Measurements from ENCODE around the gene TACC2.

Gene TACC2

GRCh38 chr10:122293156-122293960 lies 304.4 kb downstream of the TACC2 start:
- H3K79me2 ChIP-seq (ENCODE audit: insufficient read depth, low read length): no peaks in the 10 kb centered on the region
- H2AFZ ChIP-seq (ENCODE audit: low read depth, low read length, severe bottlenecking): no peak overlapping the region
- H3F3A ChIP-seq (ENCODE audit: insufficient read depth): no peaks in the 10 kb centered on the region
- TF ChIP-seq EZH2phosphoT487 (conservative IDR thresholded peaks at IDR 0.05; ENCODE audit: low read length) (no peak), CTCF (IDR thresholded peaks at IDR 0.05; ENCODE audit: insufficient read depth, low read length, poor library complexity, severe bottlenecking) (no peak)
- H3K9me3 ChIP-seq (ENCODE audit: insufficient read depth, low read length): no peaks in the 10 kb centered on the region
- no peaks in the 10 kb centered on the region for H3K36me3 ChIP-seq (ENCODE audit: low read length)
- no peak overlapping the region for H3K9ac ChIP-seq (ENCODE audit: low read length)
- no peaks in the 10 kb centered on the region for H4K20me1 ChIP-seq (ENCODE audit: low read depth, low read length)
- H3K27me3 ChIP-seq (ENCODE audit: low read length): no peaks in the 10 kb centered on the region
- no peak overlapping the region for H3K27ac ChIP-seq (ENCODE audit: low read depth, low read length)
- no peaks in the 10 kb centered on the region for H3K9me2 ChIP-seq (replicated peaks; ENCODE audit: insufficient read depth, low read length)
- no peak overlapping the region for H3K4me3 ChIP-seq (ENCODE audit: insufficient read depth, low read length, poor library complexity, severe bottlenecking)
- no peak overlapping the region for H3K4me2 ChIP-seq (ENCODE audit: low read depth, low read length, poor library complexity, severe bottlenecking)

GRCh38 chr10:122293961-122294380 lies 305.0 kb downstream of the TACC2 start:
- no peak overlapping the region for H3K4me2 ChIP-seq (ENCODE audit: low read depth, low read length, poor library complexity, severe bottlenecking)
- no peak overlapping the region for H3K4me3 ChIP-seq (ENCODE audit: insufficient read depth, low read length, poor library complexity, severe bottlenecking)
- no peak overlapping the region for H2AFZ ChIP-seq (ENCODE audit: low read depth, low read length, severe bottlenecking)
- no peak overlapping the region for H3K27ac ChIP-seq (ENCODE audit: low read depth, low read length)
- no peaks in the 10 kb centered on the region for H3K36me3 ChIP-seq (ENCODE audit: low read length)
- H3K79me2 ChIP-seq (ENCODE audit: insufficient read depth, low read length): no peaks in the 10 kb centered on the region
- no peaks in the 10 kb centered on the region for H3F3A ChIP-seq (ENCODE audit: insufficient read depth)
- H3K9me3 ChIP-seq (ENCODE audit: insufficient read depth, low read length): no peaks in the 10 kb centered on the region
- TF ChIP-seq CTCF (IDR thresholded peaks at IDR 0.05; ENCODE audit: insufficient read depth, low read length, poor library complexity, severe bottlenecking) (no peak), EZH2phosphoT487 (conservative IDR thresholded peaks at IDR 0.05; ENCODE audit: low read length) (no peak)
- no peaks in the 10 kb centered on the region for H3K27me3 ChIP-seq (ENCODE audit: low read length)
- no peak overlapping the region for H3K9ac ChIP-seq (ENCODE audit: low read length)
- no peaks in the 10 kb centered on the region for H3K9me2 ChIP-seq (replicated peaks; ENCODE audit: insufficient read depth, low read length)
- no peaks in the 10 kb centered on the region for H4K20me1 ChIP-seq (ENCODE audit: low read depth, low read length)

- no peaks in the 10 kb centered on the region for H3K36me3 ChIP-seq (ENCODE audit: low read length)
- H3K9me2 ChIP-seq (replicated peaks; ENCODE audit: insufficient read depth, low read length): no peaks in the 10 kb centered on the region
- H3K9me3 ChIP-seq (ENCODE audit: insufficient read depth, low read length): no peaks in the 10 kb centered on the region
- H3K27me3 ChIP-seq (ENCODE audit: low read length): no peaks in the 10 kb centered on the region
- H3K79me2 ChIP-seq (ENCODE audit: insufficient read depth, low read length): no peaks in the 10 kb centered on the region
- no peak overlapping the region for H2AFZ ChIP-seq (ENCODE audit: low read depth, low read length, severe bottlenecking)
- H3K4me2 ChIP-seq (ENCODE audit: low read depth, low read length, poor library complexity, severe bottlenecking): no peak overlapping the region
- no peak overlapping the region for H3K27ac ChIP-seq (ENCODE audit: low read depth, low read length)
- H3F3A ChIP-seq (ENCODE audit: insufficient read depth): no peaks in the 10 kb centered on the region
- no peak overlapping the region for H3K9ac ChIP-seq (ENCODE audit: low read length)
- TF ChIP-seq EZH2phosphoT487 (conservative IDR thresholded peaks at IDR 0.05; ENCODE audit: low read length) (no peak), CTCF (IDR thresholded peaks at IDR 0.05; ENCODE audit: insufficient read depth, low read length, poor library complexity, severe bottlenecking) (no peak)
- no peaks in the 10 kb centered on the region for H4K20me1 ChIP-seq (ENCODE audit: low read depth, low read length)
- no peak overlapping the region for H3K4me3 ChIP-seq (ENCODE audit: insufficient read depth, low read length, poor library complexity, severe bottlenecking)
Measured at GRCh38 chr10:122294511-122295450, 305.8 kb downstream of the TACC2 start.
